ENCODE measurements around the gene CUL2.
A peak's percentile ranks its signal among the peaks of the same experiment; 100 is the strongest.
"Not testable (repeated sequence)": the region's sequence is repeated elsewhere in the genome, so short reads cannot be mapped to it uniquely, and the experiment has no call there.

The CUL2 gene

DNA sequence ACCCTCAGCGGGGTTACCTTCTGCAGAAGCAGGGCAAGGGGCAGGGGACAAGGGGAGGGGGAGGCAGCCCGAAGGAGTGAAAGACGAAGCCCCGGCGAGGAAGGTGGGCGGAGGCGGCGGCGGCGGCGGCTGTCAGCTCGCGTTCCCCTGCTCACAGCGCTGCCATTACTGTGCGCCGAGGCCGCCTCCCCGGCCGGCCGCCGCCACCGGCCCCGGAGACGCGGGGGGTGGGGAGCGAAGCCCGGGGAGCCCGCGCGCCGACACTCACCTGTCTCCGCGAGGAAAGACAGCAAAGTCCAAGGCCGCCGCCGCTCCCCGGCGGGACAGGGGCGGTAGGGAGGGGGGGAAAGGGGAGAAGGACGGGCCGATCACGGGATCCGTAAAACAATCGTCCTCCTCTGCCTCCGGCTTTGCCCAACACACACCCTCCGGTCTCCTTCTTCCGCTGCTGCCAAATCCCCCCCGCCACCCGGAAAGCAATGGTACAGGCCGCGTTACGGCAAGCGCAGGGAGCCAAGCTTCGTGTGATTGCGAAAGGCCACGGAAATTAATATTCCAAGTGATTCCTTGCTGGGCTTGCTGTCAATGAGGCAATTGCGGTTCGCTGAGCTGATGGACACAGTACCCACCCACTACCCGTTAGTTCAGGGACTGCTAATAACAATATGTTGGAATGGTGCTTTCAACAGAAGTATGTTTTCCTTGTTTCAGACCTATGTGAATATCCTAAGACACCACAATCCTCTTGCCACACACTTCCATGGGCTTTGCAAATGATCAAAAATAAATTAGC, at the start of gene CUL2:
Gene CUL2, minus strand, starts transcription at position 180 of the 793 bp plus-strand sequence. CDS start 19,024 bp downstream, outside the sequence.
- DNase-seq = peak; percentile 89

GRCh38 chr10:35136263-35136815, 46.2 kb upstream of the CUL2 start:
- DNase-seq = no peak

- DNase-seq = no peak
Measured at GRCh38 chr10:35135861-35136260, 45.7 kb upstream of the CUL2 start.

- DNase-seq = no peak
Measured at GRCh38 chr10:35133586-35133985, 43.4 kb upstream of the CUL2 start.

DNA sequence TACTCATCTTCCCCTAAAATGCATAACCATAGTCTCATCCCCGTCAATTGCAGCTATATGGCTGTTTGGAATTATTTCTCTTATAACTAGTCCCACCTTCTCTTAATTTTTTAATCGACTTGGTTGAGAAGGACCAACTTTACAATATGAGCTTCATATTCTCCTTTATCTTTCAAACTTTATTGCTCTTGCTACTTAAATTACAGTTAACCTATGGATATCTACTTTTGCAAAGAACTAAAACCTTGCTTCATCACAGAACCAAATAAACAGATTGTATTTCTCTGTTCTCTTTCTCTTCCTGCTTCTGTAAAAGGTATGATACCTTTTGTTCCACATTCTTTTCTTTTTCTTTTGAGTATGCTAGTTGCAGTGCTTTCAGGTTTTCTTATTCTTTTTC, 42.6 kb upstream of the CUL2 start:
- DNase-seq = no peak

DNA sequence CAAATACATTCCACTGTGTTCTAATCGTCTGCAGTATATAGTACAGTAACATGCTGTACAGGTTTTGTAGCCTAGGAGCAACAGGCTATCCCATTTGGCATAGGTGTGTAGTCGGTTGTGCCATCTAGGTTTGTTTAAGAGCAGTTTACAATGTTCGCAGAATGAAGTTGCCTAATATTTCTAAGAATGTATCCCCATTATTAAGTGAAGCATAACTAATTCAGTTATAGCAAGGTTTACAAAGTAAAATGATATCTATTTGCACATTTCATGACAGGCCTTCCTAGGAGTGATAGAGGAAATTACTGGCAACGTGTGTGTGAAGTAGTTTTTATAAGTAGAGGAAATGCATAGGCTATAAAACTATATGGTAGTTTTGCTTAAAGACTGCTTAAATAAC, 40.5 kb upstream of the CUL2 start:
- no peak for DNase-seq

DNA sequence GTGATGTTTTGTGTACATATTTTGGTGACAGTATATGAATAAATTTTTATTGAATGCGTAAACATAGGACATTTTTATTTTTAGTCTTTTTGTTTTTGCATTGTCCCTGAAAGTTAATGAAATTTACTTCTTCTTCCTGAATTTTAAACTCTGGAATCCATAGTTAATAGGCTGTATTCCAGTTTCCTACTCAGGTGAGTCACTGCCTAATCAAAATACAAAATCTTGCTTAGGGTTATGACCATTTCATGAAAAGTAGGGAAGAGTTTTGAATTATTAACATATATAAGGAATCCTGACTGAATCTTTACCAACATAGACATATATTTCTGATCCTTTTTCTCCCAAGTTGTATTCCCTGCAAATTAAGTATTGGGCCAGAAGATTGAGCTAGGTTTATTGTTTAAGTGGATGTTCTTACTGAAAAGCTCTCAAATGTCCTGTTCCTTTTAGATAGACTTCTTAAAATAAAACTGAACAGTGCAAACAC, 39.1 kb upstream of the CUL2 start:
- DNase-seq = no peak

DNA sequence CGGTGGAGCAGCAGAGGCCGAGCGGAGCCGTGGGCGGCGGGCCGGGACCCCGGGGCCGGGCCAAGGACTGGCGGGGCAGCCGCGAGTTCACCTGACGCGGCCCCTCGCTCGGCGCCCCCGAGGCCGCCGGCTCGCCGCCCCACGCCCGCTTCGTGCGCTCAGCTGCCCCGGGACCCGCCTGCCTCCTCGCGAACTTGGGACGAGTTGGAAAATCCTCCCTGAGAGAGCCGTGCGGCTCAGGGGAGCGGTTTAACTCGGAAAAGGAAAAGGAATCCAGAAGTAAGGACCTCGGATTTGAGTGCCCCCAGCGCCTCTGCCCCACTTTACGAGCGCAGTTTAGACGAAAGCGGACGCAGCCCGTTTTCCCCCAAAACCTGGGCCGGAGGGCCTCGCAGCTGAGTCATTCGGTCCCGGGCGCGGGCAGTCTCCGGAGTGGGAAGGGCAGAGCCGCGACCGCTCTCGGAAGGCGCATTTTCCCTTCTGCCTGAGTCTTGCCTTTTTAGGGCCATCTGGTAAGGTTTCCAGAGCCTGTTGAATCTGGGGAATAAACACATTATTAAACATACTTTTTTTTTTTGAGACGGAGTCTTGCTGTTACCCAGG, 37.2 kb upstream of the CUL2 start:
- peak; percentile 53 for DNase-seq

- DNase-seq = peak; percentile 99
Measured at GRCh38 chr10:35126530-35127288, 36.6 kb upstream of the CUL2 start, which contains the start of gene CREM. Gene CREM, plus strand, starts transcription at chr10:35126846. Its CDS starts 10,990 bp downstream, at chr10:35137836.

DNA sequence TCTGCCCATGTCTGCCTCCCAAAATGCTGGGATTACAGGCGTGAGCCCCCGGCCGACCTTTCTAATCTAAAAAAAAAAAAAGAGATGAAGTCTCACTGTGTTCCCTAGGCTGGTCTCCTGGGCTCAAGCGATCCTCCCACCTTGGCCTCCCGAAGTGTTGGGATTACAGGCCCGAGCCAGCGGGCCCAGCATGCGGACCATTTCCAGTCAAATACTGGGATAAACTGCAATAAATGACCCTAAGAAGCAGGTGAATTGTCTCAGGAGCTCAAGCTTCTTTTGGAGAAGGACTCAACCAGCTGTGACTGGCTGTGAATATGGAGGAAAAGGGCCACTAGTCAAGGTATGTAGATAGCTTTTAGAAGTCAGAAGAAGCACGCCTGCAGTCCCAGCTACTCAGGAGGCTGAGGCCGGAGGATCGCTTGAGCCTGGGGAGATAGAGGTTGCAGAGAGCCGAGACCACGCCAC, 36.0 kb upstream of the CUL2 start:
- no peak for DNase-seq

GRCh38 chr10:35124540-35124939, 34.4 kb upstream of the CUL2 start:
- DNase-seq = no peak

DNA sequence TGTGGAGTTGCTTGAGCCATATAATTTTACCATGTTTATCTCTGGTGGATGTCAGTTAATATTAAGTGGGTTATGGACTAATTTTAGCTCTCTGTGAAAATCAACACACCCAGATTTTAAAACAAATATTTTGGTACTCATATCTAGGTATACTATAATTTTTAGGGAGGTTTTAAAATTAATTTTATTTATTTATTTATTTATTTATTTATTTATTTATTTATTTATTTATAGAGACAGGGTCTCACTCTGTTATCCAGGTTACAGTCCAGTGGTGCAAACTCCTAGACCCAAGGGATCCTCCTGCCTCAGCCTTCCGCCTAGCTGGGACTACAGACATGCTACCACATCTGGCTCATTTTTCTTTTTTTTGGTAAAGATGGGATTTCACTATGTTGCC, 29.2 kb upstream of the CUL2 start:
- DNase-seq = no peak

DNA sequence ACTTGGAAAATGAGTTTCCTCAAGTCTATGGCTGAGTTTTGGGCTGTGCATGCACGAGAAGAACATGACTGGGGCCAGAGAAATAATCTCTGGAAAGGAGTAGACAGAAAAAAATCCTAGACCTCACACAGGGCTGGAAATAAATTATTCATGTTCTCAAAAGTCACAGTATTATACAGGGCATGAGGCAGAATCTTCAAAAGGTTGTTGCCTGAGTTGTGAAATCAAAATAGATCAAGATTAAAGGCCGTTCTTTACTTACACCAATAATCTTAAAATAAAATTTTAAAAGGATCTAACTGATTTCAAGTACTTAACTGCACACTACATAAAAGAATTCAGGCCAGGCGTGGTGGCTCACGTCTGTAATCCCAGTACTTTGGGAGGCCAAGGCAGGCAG, 22.4 kb upstream of the CUL2 start:
- DNase-seq = no peak

GRCh38 chr10:35103882-35104281, 13.7 kb upstream of the CUL2 start:
- DNase-seq = no peak

DNA sequence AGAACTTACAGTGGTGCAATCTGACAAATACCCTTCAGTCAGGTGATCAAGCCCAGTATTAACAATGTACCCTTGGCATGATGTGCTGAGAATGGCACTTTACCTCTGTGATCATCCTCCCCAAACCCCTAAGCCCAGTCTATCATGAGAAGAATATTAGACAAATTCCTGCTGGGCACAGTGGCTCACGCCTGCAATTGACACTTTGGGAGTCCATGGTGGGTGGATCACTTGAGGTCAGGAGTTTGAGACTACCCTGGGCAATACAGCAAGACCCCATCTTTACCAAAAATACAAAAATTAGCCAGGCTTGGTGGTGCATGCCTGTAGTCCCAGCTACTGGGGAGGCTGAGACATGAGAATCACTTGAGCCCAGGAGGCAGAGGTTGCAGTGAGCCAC, 7.4 kb upstream of the CUL2 start:
- DNase-seq = no peak

- DNase-seq = no peak
Measured at GRCh38 chr10:35096312-35096711, 6.2 kb upstream of the CUL2 start.

DNA sequence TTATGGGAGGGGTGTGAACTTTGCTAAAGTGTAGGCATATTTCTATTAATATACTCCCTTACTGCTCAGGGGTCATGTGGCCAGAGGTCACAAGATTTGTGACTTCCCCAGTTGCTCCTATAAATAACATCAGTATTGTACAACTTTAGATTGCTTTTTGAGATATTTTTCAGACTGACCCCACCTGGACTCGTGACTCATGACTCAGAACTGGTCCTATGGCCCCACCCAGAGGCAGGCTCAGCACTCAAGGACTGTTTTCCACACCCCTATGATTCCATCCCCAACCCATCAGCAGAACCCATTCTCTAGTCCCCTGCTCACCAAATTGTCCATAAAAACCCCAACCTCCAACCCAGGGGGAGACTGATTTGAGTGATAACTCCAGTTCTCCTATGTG, 2.7 kb upstream of the CUL2 start:
- DNase-seq = no peak

- DNase-seq = no peak
Measured at GRCh38 chr10:35091994-35092790, 2.1 kb upstream of the CUL2 start.

GRCh38 chr10:35089611-35090161, 455 bp downstream of the CUL2 start:
- peak; percentile 8 for DNase-seq

DNA sequence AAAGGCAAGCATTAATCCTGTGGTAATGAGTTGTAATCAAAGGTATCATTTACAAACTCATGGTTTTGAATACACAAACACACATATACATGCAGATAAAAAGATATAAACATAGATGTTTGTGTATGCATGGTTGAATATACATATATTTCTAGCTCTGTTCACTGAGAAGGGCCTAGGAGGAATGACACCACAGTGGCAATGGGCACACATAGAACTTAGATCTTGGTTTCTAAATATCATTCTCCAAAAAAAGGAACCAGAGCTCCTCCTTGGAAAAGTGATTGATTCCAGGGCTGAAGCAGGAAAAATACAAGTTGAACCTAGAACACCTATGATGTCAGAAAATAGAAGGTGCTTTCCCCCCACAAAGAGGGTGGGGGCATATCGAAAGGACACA, 6.9 kb downstream of the CUL2 start:
- DNase-seq = no peak

DNA sequence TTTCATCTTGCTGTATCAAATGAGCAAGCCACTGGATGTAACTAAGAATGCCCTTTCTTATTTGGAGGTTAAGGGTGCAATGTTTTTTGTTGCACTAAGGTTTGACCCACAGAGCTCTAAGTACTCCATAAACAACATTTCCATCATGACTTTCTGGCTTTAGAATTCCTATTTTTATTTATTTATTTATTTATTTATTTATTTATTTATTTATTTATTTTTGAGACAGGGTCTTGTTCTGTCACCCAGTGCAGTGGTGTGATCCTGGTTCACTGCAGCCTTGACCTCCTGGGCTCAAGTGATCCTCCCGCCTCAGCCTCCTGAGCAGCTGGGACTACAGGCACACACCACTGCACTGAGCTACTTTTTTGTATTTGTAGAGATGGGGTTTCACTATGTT, 9.9 kb downstream of the CUL2 start:
- not testable (repeated sequence) for DNase-seq

GRCh38 chr10:35079763-35080162, 10.4 kb downstream of the CUL2 start:
- no peak for DNase-seq
